Measurements from ENCODE around the gene BCL11B.

DNA sequence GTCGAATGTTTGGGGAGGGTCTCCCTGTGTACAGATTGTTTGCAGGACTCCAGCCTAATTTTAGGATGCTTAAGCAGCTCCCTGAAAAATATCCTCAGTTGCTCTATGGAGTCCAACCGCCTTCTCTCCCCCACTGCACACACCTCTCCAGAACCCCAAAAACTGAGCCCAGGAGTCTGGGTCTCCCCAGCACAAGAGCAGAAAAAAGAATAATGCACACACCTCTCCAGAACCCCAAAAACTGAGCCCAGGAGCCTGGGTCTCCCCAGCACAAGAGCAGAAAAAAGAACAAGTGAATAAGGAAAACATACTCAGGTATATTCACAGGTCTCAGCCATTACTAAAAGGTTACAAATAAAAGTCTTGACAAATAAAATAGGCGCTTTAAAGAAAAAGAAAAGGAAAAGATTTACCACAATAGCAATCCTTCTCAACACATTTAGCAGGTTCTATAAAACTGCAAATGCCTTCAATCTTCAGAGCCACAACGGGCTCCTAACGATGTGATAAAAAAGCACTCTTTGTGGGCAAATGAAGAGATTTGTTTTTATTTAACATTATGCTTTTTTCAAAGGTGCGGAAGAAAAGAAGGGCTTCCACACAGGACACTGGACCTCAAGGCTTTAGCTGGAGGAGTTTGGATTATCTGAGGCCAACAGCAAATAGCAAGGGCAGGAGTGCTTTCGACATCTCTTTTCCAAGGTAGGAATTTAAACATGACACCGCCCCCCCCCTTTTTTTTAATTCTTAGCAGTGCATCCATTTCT lies 8.2 kb downstream of the BCL11B start:
- no peak for TF ChIP-seq GATA2 (IDR thresholded peaks at IDR 0.05; ENCODE audit: low read depth, low read length)
- no peak for TF ChIP-seq GATA3 (IDR thresholded peaks at IDR 0.05; ENCODE audit: low read depth, low read length)

Measured in SH-SY5Y (cell line).